Activated T-cell treated with anti-CD3 and anti-CD28 coated beads for 24 hours (primary cell): Measurements from ENCODE around the gene GPR55.

Experiments used
- DNase-seq: peaks from one replicate; pipeline ENCODE4 v3.0.0-alpha.2; 2020; ENCODE audit warnings: low read depth

GPR55 gene

GRCh38 chr2:230879271-230879882 lies 45.7 kb downstream of the GPR55 start:
- no peak for DNase-seq

DNA sequence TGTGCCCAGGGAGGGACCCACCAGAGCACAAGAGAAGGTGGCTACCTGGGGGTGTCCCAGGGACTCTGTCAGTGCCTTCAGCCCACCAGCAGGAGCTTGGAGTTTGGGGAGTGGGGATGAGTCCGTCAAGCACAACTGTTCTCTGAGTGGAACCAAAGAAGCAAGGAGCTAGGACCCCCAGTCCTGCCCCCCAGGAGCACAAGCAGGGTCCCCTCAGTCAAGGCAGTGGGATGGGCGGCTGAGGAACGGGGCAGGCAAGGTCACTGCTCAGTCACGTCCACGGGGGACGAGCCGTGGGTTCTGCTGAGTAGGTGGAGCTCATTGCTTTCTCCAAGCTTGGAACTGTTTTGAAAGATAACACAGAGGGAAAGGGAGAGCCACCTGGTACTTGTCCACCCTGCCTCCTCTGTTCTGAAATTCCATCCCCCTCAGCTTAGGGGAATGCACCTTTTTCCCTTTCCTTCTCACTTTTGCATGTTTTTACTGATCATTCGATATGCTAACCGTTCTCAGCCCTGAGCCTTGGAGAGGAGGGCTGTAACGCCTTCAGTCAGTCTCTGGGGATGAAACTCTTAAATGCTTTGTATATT lies 46.3 kb downstream of the GPR55 start:
- DNase-seq, result no peak

DNA sequence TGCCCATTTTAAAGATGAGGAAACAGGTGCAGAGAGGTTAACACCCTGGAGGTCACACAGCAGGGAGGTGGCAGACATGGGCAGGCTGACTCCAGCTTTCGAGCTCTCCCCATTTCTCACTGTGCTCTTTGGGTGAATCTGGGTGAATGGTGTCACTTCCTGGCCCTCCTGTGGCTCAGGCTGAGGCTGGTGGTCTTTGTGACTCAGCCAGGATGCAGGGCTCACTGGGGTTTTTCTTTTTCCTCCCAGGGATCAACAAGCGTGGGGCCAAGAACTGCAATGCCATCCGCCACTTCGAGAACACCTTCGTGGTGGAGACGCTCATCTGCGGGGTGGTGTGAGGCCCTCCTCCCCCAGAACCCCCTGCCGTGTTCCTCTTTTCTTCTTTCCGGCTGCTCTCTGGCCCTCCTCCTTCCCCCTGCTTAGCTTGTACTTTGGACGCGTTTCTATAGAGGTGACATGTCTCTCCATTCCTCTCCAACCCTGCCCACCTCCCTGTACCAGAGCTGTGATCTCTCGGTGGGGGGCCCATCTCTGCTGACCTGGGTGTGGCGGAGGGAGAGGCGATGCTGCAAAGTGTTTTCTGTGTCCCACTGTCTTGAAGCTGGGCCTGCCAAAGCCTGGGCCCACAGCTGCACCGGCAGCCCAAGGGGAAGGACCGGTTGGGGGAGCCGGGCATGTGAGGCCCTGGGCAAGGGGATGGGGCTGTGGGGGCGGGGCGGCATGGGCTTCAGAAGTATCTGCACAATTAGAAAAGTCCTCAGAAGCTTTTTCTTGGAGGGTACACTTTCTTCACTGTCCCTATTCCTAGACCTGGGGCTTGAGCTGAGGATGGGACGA lies 47.1 kb downstream of the GPR55 start:
- no peak for DNase-seq

DNA sequence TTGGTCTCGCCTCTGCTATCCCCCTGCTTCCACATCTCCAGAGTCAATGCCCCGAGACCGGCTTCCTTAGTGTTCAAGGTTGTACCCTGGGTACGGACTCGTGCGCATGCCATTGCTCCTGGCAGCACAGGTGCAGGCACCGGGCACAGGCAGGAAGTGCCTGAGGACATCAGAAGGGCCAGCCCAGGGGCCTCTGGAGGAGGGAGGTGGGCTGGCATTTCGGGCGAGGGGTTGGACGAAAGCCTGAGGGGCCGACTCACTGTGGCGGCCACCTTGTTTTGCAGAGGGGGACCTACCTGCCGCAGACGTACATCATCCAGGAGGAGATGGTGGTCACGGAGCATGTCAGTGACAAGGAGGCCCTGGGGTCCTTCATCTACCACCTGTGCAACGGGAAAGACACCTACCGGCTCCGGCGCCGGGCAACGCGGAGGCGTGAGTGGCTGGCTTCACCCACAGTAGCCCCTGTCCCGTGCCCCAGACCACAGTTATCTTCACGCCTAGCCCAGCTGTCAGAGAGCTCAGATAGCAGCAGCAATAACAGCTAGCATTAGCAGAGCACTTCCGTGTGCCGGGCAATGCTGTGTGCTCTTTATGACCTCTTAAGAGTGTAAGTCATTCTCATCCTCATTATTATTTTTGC lies 47.8 kb downstream of the GPR55 start:
- no peak for DNase-seq

GRCh38 chr2:230875347-230876315 lies 49.4 kb downstream of the GPR55 start:
- no peak for DNase-seq

DNA sequence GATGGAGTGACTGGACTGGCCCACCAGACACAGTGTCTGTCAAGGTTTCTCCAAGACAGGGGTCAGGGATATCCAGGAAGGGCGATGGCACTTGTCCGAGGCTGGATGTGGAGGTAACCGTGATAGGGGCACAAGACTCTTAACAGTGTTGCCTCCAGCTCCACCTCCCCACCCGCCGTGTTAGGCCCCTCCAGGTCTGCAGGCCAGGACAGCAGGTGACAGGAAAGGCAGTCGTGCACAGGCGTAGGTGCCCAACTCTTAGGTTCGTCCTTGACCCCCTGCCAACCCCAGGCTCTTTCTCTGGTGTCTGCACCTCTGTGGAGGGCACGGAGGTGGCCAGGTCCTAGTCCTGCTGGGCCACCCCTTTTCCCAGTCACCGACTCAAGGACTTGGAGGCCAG lies 50.2 kb downstream of the GPR55 start:
- no peak for DNase-seq

DNA sequence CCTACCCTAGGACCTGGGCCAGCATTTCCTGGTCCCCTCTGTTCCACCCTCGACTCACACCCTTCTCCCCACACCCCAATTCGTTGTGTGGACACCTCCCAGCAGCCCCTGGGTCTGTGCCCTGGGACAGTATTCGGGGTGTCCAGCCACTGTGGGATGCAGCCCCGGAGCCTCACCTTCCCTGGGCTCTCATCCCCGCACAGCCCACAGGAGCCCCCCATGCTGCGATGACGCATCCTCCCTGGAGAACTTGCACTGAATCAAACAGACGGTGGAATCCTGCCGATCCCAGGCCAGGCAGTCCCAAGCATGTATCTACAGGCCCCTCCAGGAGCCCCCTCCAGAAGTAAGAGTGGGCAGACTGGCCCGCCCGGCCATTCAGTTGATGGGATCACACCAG lies 50.6 kb downstream of the GPR55 start:
- no peak for DNase-seq

DNA sequence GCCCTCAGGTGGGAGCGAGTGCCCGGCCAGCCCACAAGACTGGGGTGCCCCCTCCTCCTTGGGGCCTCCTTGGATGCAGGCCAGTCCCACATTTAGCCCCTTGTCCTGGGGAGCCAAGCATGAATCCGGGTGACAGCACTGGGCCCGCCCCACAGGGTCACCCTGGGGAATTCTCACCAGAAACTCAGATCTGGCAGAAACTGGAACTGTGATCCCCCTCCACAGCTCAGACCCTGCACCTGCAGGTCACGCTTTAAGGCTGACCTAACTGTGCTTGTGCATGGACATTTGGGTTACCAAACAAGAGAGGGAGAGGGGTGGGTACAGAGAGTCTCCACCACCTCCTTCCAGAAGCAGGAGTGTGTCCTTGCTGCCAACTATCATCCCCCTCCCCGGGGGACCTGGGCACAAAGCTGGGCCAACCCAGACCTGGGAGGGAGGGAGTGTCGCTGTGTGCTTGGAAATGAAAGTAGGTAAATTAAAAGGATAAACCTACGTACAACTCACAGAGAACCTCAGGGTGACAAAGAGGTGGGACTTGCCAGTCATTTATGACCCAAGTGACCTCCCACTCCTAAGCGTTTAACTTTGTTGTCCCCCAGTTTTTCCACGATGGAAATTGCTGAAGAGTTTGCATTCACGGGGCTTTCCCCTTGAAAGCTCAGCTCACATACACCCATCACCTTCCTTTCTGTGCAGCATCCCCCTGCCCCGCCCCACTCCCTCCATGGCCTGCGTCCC lies 51.2 kb downstream of the GPR55 start:
- DNase-seq, result no peak

DNA sequence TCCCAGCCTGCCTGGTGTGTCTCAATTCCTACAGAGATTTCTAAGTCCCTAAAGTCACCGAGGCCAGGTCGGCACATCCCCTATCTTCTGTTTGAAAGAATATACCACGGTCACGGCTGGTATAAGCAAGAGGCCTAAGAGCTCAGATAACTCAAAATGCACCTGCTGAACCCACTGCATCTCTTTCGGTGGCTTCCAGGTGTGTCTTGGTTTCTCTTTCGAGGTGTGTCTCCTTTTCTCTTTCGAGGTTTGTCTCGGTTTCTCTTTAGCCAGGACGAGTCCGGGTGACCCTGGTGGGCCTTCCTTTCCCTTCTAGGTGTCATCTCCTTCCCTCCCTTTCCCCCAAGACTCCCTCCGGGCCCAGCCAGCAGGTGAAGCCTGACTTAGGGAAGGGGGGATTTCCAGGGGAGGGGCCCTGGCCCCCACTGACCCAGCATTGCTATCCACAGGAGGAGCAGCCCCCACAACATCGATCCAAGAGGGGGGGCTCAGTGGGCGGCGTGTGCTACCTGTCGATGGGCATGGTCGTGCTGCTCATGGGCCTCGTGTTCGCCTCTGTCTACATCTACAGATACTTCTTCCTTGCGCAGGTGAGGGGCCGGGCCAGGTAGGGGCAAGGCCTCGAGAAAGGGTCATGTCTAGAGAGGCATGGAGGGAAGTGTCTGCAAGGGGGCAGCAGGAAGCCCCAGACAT lies 51.9 kb downstream of the GPR55 start:
- DNase-seq, result no peak

GRCh38 chr2:230872151-230872967 lies 52.7 kb downstream of the GPR55 start:
- no peak for DNase-seq

GRCh38 chr2:230871361-230872150 lies 53.5 kb downstream of the GPR55 start:
- no peak for DNase-seq

DNA sequence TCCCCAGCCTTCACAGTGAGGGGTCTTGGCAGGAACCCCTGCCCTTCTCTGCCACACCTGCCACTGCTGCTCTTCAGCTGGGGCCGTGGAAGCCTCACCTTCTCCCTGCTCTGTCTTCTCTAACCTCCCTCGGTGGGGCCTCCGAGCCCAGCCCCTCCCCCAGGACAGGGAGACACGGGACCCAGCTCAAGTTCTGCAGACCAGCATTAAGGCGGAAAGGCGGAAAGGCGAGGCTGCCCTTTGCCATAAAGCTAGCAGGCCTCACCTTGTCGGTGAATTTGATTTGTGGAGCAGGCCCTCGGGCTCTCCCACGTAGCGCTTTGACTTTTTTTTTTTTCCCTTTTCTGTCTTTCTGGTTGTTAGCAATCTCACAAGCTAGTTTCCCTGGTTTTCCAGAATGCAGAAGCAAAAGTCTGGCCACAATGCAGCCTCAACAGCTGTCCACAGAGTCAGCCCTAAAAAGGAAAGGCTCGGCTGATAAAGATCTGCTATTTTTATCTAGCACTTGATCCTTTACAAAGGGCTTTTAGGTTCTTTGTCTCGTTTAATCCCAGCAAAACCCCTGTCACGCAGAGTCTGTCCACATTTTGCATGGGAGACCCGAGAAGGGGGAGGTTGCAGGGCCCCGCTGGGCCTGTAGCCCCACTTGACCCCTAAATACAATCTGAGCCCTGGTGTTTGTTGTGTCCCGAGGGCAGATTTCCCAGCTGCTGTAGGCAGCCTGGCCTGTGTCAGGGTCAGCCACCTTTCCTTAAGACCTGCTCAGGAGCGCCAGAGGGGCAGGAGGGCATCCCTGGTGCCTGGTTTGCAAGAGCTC lies 54.3 kb downstream of the GPR55 start:
- no peak for DNase-seq

- DNase-seq, result no peak
Observed at GRCh38 chr2:230869914-230870543, 55.0 kb downstream of the GPR55 start.

DNA sequence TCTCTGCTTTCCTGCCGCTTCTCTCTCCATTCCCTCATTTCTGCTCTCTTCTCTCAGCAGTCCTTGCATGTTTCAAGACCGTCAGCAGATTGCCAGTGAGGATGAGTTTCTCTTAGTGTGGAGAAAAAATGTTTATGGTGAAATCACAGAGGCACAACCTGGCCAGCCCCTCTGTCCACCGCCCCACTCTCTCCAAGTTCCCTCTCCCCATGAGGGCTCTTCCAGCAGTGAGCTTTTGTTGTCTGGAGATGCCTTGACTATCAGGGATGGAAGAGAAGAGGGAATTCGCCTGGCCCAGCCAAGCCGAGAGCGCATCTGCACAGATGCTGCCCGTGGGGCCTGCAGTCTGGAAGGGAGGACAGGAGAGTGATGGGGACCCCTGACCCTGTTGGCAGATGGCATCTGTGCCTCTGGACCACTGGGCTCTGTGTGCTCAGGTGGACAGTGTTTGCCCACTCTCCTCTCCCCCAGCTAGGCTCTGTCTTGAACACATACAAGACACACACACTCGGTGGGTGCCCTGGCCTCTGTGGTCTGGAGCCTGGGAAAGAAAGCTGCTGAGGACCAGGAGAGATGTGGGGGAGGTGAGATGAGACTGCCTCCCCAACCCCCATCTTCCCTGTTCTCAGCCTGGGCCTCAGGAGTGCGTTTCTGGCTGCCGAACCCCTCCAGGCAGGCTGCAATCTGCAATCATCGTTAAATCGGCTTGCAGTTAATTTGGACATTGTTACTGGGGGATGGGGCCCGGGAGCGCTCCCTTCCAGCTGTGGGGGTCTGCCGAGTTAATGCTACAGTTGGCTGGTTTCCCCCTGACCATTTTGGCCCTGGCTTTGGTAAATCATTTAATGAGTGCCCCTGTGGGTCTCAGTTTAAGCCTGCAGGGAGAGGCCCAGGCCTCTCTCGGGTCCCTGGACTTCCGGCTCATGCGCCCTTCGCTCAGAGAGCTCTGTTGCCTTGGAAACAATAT lies 55.8 kb downstream of the GPR55 start:
- DNase-seq, result no peak

DNA sequence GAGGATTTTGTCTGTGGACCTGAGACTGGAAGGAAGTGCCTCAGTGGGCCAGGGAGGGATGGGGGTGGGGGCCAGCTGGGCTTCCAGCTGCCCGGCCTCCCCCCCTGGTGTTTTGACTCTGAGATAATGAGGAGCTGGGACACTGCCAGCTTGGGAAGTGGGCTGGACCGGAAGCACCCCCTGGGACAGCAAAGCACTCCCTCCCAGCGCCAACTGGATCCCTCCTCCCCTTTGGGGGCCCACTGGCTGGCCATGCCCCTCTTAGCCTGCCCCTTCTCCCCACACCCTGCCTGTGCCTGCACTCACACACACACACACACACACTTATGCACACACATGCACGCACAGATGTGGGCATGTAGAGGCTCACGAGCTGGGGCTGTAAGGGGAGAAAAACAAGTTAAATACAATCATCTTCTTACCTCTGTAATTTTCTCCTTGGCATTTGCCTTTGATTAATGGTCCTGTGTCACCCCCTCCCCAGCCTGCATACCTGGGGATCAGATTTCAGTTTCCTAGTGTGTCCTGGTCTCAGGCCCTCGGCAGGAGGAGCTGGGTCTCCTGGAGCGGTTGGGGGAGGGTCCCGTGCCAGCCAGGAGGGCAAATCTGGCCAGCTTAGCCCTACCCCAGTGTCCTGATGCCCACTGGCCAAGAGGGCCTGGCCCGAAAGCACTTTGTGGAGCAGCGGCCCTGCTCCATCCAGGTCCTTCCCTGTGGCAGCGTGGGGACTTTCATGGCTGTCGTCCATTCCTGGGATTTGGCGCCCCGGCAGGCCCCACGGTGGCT lies 56.7 kb downstream of the GPR55 start:
- DNase-seq, result no peak
